GM12873 (cell line): ENCODE results near the gene SRCAP.
A peak's percentile ranks its signal among the peaks of the same experiment; 100 is the strongest.

ENCODE experiments used
- TF ChIP-seq, protein P1 (sequence below): IDR thresholded peaks from 2 replicates; pipeline ENCODE4 v1.5.1; 2012; ENCODE audit warnings: low read depth, mild to moderate bottlenecking, moderate library complexity, low read length, control low read depth; ENCODE audit not compliant: insufficient read depth; ENCODE audit errors: missing control alignments

Gene SRCAP

DNA sequence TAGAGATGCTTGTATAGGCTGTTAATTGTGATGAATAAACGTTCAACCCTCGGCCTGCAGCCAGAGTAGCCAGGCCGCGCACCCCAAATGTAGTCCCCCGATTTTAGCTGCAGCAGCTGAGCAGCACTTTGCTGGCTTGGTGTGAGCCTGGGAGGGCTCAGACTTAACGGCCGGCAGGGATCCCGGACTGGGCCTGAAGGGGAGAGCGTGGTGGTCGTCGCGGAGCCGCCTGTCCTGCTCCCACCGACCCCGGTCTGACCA lies 76.1 kb downstream of the SRCAP start:
- TF ChIP-seq, protein P1, sequence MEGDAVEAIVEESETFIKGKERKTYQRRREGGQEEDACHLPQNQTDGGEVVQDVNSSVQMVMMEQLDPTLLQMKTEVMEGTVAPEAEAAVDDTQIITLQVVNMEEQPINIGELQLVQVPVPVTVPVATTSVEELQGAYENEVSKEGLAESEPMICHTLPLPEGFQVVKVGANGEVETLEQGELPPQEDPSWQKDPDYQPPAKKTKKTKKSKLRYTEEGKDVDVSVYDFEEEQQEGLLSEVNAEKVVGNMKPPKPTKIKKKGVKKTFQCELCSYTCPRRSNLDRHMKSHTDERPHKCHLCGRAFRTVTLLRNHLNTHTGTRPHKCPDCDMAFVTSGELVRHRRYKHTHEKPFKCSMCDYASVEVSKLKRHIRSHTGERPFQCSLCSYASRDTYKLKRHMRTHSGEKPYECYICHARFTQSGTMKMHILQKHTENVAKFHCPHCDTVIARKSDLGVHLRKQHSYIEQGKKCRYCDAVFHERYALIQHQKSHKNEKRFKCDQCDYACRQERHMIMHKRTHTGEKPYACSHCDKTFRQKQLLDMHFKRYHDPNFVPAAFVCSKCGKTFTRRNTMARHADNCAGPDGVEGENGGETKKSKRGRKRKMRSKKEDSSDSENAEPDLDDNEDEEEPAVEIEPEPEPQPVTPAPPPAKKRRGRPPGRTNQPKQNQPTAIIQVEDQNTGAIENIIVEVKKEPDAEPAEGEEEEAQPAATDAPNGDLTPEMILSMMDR = no peak

DNA sequence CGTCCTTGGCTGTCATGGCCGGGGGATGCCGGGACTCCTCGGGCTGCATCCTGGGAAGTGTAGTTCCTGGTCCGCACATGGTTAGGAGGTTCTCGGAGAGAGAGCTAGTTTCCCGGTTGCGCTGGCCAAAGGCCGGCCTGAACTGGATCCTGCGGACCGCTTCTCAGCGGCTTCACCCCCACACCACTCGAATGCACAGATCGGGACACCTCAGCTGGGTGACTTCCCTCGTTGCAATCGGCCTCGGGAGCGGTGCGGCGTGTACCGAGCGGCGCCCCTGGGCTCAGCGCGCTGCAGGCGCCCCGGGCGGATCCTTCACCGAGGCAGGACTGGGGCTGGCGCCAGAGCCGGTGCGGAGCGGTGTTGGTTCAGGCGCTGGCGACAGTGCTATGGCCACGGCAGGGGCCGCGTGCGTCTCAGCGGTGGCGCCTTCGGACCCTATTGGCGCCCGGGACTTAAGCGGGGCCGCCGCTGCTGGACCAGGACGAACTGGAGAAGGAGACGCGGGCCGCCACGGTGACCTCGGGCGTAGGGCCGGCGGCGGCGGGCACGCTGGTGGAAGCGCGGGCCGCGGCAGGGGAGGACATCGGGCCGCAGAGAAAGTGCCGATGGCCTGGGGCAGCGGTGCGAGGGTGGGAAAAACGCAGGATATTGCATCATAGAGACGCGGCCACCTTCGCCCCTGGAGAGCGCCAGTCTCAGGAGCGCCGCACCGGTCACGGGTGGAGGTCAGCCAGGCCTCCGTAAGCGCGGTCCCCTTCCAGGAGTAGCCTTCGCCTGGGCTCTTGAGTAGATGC lies 76.6 kb downstream of the SRCAP start:
- TF ChIP-seq, protein P1 = peak; percentile 1

DNA sequence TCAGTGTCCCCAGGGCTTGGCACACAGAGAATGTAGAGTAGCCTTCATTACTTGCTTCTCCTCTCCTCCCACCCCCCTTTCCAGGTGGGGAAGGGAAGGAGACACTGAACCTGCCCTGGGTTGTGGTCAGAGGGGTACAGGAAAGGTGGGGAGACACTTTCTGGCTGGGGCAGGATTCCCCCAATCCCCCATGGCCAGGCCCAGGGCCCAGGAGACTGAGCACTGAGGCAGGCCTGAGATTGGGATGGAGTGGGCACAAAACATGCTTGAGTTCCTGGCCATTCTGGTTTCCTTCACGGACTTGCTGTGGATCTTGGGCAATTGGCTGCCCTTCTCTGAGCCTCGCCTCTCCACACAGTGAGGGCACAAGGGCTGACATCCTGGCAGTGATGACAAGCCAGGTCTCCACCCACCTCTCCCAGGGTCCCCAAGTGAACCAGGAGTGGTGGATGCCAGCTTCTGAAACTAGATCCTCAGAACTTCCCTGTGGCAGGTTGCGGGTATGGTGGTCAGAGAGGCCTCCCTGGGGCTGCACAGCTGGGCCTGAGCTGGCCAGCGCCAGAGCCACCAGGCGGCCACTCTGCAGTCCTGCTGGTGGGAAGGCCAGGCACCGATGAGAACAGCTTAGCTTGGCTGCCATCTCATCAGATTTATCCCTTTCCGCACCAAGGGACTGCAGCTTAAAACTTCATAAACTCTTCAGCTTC lies 78.8 kb downstream of the SRCAP start:
- TF ChIP-seq, protein P1 = no peak

GRCh38 chr16:30778549-30779244 lies 79.7 kb downstream of the SRCAP start:
- TF ChIP-seq, protein P1 = no peak

- TF ChIP-seq, protein P1 = no peak
Measured at GRCh38 chr16:30779596-30779995, 80.6 kb downstream of the SRCAP start.

DNA sequence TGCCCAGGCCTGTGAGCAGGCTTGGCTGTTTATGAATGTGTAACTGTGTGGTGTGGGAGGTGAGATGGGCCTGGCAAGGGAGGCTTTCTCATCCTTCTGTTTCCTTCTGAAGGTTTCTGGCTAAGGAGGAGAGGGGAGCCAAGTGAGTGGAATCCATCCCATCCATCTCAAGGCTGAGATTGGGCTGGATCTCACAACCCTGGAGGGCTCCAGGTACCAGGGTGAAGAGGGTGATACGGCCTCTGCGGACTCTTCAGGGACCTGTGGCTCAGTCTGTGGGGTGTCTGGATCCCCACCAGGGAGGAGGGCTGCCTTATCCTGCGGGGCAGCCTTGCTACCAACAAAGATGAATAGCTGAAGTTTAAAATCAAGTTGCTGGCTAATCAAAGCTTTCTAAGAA lies 81.0 kb downstream of the SRCAP start:
- TF ChIP-seq, protein P1 = no peak

DNA sequence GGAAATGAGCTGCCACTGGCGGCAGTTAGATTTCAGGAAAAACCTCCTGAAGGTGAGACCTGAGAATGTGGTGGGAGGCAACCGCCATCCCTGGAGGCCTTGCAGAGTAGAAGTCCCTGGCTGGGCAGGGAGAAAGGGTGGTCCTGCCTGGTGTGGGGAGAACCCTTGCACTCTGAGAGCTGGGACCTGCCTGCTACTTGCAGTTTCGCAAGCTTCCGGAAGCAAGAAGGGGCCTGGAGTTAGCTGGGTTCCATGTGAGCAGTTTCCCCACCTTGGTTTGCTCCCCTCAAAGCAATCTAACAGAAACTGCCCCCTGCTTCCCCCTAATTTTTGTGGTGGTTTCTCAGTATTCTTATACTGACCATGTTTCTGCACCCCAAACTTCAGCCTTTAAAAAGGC lies 81.6 kb downstream of the SRCAP start:
- TF ChIP-seq, protein P1 = no peak
